Effector memory CD8-positive, alpha-beta T cell (primary cell): Measurements from ENCODE around the gene EGFLAM.
"Not testable (repeated sequence)": the region's sequence is repeated elsewhere in the genome, so short reads cannot be mapped to it uniquely, and the experiment has no call there.

Experiments used
- ATAC-seq: fragments of 150-1000 bp; cut with Tn5 transposase; replicated peaks from 2 replicates; pipeline ENCODE4 v1.10.0; 2021; ENCODE audit warnings: mild to moderate bottlenecking, moderate library complexity
- DNase-seq, 3 experiments: peaks; one replicate each; pipeline ENCODE4 v3.0.0; 2021
- H3K27ac Mint-ChIP-seq, 2 donors: one replicate each; pipeline ENCODE4 v1.8.0; 2022; ENCODE audit warnings: mild to moderate bottlenecking in 2 of 2, mixed read lengths in 2 of 2, moderate library complexity in 2 of 2
- H3K27me3 Mint-ChIP-seq, 2 donors: one replicate each; pipeline ENCODE4 v1.8.0; 2022; ENCODE audit warnings: mixed read lengths in 2 of 2
- H3K36me3 Mint-ChIP-seq: one replicate; pipeline ENCODE4 v1.8.0; 2022; ENCODE audit warnings: mild to moderate bottlenecking, moderate library complexity, mixed read lengths; ENCODE audit not compliant: insufficient read depth
- H3K4me1 Mint-ChIP-seq, 2 donors: one replicate each; pipeline ENCODE4 v1.8.0; 2022; ENCODE audit warnings: low read depth in 2 of 2, mixed read lengths in 2 of 2
- H3K4me3 Mint-ChIP-seq, 2 donors: one replicate each; pipeline ENCODE4 v1.8.0; 2022; ENCODE audit warnings: mild to moderate bottlenecking in 2 of 2, mixed read lengths in 2 of 2, moderate library complexity in 2 of 2
- H3K9me3 Mint-ChIP-seq, 2 donors: one replicate each; pipeline ENCODE4 v1.8.0; 2022; ENCODE audit warnings: mixed read lengths in 2 of 2

The EGFLAM gene

DNA sequence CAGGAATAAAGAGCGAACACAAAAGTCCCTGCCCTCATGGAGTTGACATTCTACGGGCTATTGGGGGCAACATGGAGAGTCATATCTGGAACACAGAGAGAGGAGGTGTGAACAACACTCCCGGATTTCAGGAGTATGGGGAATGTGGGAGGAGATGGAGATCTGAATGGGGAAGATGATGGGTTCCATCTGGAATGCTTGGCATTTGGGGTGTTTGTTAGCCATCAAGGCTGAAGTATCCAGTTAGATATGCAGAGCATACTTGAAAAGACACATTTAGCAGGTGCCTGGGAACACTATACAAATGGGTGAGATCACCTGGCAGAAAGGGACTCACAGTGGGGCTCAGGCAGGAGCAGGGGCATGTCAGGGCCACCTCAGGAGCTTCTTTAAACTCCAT is 61.1 kb downstream of the EGFLAM start:
- Mint-ChIP-seq H3K27ac (no peak overlapping the region), H3K27me3 (peaks cover 5 to 49% of the 10 kb centered on the region in 2 donors), H3K4me1 (no peaks in the 10 kb centered on the region), H3K9me3 (peaks cover 3 to 9% of the 10 kb centered on the region in 2 donors), H3K36me3 (no peaks in the 10 kb centered on the region), H3K4me3 (no peak overlapping the region)
- ATAC-seq (no peak), DNase-seq (no peak)

DNA sequence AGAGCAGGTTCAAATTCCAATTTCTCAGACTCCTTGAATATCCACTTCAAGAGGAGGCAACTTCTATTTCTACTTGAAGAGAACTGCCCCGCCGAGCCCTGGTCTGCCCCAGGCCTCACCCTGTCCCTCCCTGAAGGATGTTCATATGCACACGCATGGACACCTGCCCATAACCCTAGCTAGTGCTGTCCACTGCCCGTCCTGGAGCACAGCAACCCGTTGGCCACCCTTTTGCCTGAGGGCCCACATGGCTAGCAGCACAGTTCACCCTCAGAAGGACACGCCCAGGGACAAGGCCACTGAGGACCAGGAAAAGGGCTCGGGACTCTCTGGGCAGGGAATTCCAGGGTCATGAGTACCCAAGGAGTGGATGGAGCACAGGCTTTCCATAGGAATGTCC is 63.6 kb downstream of the EGFLAM start:
- H3K27me3 Mint-ChIP-seq: peaks cover 5 to 49% of the 10 kb centered on the region in 2 donors
- H3K27ac Mint-ChIP-seq: no peak overlapping the region
- no peaks in the 10 kb centered on the region for H3K36me3 Mint-ChIP-seq
- ATAC-seq (no peak), DNase-seq (no peak)
- H3K4me3 Mint-ChIP-seq: no peak overlapping the region
- H3K9me3 Mint-ChIP-seq: peaks cover 3 to 9% of the 10 kb centered on the region in 2 donors
- H3K4me1 Mint-ChIP-seq: no peaks in the 10 kb centered on the region

DNA sequence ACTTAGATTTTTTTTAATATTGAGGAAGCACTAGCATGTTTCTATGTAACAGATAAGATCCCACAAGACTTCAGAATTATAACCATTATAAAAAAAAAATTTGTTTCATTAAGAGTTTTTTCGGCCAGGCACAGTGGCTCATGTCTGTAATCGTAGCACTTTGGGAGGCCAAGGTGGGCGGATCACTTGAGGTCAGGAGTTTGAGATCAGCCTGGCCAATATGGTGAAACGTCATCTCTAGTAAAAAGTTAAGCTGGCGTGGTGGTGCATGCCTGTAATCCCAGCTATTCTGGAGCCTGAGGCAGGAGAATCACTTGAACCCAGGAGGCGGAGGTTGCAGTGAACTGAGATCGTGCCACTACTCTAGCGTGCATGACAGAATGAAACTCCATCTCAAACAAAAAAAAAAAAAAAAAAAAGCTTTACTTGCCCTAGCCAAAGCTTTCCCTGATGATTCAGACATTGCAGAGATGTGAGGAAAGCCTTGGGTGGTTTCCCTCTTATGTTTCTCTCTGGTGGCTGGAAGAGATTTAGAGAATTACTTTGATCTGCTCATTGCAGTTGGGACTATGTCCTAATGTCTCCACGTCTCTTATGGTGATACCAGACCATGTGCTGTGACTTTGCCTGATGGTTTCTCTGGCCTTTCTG is 65.4 kb downstream of the EGFLAM start:
- Mint-ChIP-seq H3K36me3 (no peaks in the 10 kb centered on the region), H3K27ac (no peak overlapping the region), H3K9me3 (peaks cover 3 to 9% of the 10 kb centered on the region in 2 donors), H3K4me3 (no peak overlapping the region), H3K27me3 (peaks cover 5 to 42% of the 10 kb centered on the region in 2 donors), H3K4me1 (no peaks in the 10 kb centered on the region)
- ATAC-seq: no peak
- no peak for DNase-seq

DNA sequence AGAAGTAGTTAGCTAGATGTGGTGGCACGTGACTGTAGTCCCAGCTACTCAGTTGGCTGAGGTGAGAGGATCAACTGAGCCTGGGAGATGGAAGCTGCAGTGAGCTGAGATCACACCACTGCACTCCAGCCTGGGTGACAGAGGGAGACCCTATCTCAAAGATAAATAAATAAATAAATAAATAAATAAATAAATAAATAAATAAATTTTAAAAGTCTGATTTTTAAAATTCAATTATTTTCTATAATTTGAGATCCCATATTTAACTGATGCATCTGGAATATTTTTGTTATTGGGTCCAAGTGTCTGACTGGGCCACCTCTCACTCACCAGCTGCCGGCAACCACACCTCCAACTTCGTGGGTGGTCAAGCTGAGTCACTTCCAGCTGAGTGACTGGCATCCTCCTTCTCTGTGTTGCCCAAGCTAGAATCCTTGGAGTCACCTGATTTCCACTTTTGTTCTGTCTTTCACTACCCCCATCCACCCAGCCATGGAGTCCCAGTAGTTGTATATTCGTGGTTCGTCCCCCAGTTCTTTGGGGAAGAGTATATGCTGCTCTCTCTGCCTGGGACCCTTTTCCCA is 70.9 kb downstream of the EGFLAM start:
- Mint-ChIP-seq H3K27ac (no peak overlapping the region), H3K27me3 (peaks cover 0 to 16% of the 10 kb centered on the region in 2 donors), H3K36me3 (no peaks in the 10 kb centered on the region), H3K9me3 (peaks cover 0 to 5% of the 10 kb centered on the region in 2 donors), H3K4me1 (no peaks in the 10 kb centered on the region), H3K4me3 (no peak overlapping the region)
- no peak for DNase-seq
- no peak for ATAC-seq

DNA sequence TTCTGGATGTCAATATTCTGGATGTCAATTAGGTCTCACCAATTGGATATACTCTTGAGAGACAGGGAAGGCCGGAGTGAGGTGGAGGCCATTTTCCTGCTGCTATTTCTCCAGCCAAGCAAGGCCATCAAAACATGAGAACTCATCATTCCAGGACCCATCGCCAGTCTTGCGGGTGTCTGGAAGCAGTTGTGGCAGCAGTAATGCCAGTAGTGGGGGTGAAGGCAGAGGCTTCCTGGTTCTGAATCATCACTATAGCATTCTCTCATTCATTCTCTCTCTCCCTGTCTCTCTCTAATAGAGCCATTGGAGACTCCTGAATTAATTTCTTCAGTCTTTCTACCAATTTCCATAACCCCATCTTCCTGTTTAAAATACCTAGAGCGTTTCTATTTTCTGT is 71.8 kb downstream of the EGFLAM start:
- ATAC-seq: no peak
- Mint-ChIP-seq H3K9me3 (peaks cover 0 to 5% of the 10 kb centered on the region in 2 donors), H3K27me3 (peaks cover 0 to 7% of the 10 kb centered on the region in 2 donors), H3K4me3 (no peak overlapping the region), H3K4me1 (no peaks in the 10 kb centered on the region), H3K27ac (no peak overlapping the region), H3K36me3 (no peaks in the 10 kb centered on the region)
- DNase-seq: no peak

DNA sequence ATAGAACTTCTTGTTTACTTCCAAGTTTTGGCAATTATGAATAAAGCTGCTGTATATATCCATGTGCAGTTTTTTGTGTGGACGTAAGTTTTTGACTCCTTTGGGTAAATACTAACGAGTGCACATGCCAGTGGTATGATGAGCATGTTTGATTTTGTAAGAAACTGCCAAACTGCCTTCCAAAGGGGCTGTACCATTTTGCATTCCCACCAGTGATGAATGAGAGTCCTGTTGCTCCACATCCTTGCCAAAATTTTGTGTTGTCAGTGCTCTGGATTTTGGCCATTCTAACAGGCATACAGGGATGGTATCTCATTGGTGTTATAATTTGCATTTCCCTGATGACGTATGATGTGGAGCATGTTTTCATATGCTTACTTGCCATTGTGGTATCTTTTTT is 73.5 kb downstream of the EGFLAM start:
- no peak for ATAC-seq
- Mint-ChIP-seq H3K27ac (no peak overlapping the region), H3K36me3 (no peaks in the 10 kb centered on the region), H3K4me1 (no peaks in the 10 kb centered on the region), H3K4me3 (no peak overlapping the region), H3K9me3 (peaks cover 0 to 5% of the 10 kb centered on the region in 2 donors), H3K27me3 (peaks cover 0 to 7% of the 10 kb centered on the region in 2 donors)
- DNase-seq: no peak

DNA sequence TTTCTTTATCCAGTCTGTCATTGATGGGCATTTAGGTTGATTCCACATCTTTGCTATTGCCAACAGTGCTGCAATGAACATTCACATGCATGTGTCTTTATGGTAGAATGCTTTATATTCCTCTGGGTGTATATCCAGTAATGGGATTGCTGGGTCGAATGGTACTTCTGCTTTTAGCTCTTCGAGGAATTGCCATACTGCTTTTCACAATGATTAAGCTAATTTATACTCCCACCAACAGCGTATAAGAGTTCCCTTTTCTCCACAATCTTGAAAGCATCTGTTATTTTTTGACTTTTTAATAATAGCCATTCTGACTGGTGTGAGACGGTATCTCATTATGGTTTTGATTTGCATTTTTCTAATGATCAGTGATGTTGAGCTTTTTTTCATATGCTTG is 74.8 kb downstream of the EGFLAM start:
- not testable (repeated sequence) for ATAC-seq, H3K4me1 Mint-ChIP-seq, H3K9me3 Mint-ChIP-seq, H3K27ac Mint-ChIP-seq, H3K36me3 Mint-ChIP-seq, DNase-seq, H3K4me3 Mint-ChIP-seq
- H3K27me3 Mint-ChIP-seq: peaks cover 7 to 16% of the 10 kb centered on the region in 2 donors

DNA sequence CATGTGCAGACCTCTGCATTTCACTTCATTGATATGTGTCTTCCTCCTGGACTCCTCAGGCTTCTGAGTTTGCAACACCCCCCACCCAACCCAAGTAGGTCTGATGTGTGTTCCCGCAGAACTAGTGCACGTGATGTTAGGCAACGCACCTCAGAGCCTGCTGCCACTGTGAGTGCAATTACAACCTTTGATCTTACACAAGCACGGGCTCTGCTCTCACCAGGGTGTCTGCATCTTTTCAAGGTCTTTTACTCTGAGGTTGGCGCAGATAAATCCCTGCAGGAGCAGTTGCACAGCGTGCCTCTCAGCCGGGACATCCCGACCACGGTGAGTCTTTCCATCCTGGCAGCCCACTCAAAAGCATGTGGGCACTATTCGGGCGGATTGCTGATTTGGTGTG is 80.1 kb downstream of the EGFLAM start:
- Mint-ChIP-seq H3K9me3 (no peaks in the 10 kb centered on the region), H3K4me1 (no peaks in the 10 kb centered on the region), H3K27ac (no peak overlapping the region), H3K4me3 (no peak overlapping the region), H3K36me3 (no peaks in the 10 kb centered on the region), H3K27me3 (peaks cover 20 to 39% of the 10 kb centered on the region in 2 donors)
- DNase-seq: no peak
- no peak for ATAC-seq

DNA sequence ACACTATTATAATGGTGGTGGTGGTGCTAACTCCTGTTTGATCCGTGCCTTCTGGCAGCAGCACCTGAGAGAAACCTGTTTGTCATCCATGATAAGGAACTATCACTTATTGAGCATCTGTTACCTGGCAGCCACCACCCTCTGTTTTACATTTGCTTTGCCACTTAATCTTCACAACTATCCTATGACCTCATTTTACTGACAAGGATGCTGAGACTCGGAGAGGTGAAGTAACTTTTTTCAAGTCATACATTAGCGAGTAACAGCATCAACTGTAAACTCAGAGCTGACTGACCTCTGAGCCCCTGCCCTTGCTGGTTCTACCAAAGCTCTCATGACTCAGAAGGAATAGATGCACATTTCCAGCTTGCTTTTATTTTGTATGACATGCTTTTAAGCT is 81.1 kb downstream of the EGFLAM start:
- Mint-ChIP-seq H3K27ac (no peak overlapping the region), H3K4me3 (no peak overlapping the region), H3K36me3 (no peaks in the 10 kb centered on the region), H3K4me1 (no peaks in the 10 kb centered on the region), H3K9me3 (no peaks in the 10 kb centered on the region), H3K27me3 (peaks cover 20 to 39% of the 10 kb centered on the region in 2 donors)
- ATAC-seq (no peak), DNase-seq (no peak)

DNA sequence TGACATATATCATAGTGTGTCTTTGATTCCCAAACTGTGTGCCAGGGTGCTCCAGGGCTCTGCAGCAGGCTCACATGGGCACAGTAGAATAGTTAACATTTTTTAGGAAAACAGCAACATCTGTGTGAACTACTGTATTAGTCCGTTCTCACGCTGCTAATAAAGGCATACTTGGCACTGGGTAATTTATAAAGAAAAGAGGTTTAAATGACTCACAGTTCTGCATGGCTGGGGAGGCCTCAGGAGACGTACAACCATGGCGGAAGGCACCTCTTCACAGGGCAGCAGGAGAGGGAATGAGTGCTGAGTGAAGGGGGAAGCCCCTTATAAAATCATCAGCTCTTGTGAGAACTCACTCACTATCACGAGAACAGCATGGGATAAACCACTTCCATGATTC is 82.7 kb downstream of the EGFLAM start:
- Mint-ChIP-seq H3K27ac (no peak overlapping the region), H3K4me3 (no peak overlapping the region), H3K36me3 (no peaks in the 10 kb centered on the region)

DNA sequence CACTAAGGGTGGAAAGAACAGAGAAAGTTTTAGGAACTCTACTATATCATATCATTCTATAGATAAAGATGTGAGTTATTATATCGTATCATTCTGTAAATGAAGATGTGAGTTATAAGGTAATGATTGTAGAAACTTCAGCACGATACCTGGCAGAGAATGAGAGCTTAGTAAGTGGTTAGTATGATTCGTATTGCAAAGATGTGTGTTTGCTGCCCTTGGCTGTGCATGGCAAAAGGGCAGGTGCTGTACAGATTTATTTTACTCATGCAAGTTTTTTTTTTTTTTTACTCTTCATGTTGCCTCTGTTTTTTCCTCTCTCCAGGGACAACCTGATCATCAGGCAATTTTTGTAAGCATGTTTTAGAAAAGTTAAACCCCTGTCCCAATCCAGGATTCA is 83.3 kb downstream of the EGFLAM start:
- no peaks in the 10 kb centered on the region for H3K4me1 Mint-ChIP-seq
- no peak for DNase-seq
- no peaks in the 10 kb centered on the region for H3K36me3 Mint-ChIP-seq
- H3K27me3 Mint-ChIP-seq: peaks cover 24 to 43% of the 10 kb centered on the region in 2 donors
- no peak overlapping the region for H3K27ac Mint-ChIP-seq
- H3K4me3 Mint-ChIP-seq: no peak overlapping the region
- H3K9me3 Mint-ChIP-seq: peaks cover 0 to 1% of the 10 kb centered on the region in 2 donors
- ATAC-seq: no peak

More for the DNA sequence above, 82.7 kb downstream of the EGFLAM start:
- H3K27me3 Mint-ChIP-seq: peaks cover 20 to 39% of the 10 kb centered on the region in 2 donors
- no peaks in the 10 kb centered on the region for H3K4me1 Mint-ChIP-seq
- ATAC-seq (no peak), DNase-seq (no peak)
- H3K9me3 Mint-ChIP-seq: no peaks in the 10 kb centered on the region

DNA sequence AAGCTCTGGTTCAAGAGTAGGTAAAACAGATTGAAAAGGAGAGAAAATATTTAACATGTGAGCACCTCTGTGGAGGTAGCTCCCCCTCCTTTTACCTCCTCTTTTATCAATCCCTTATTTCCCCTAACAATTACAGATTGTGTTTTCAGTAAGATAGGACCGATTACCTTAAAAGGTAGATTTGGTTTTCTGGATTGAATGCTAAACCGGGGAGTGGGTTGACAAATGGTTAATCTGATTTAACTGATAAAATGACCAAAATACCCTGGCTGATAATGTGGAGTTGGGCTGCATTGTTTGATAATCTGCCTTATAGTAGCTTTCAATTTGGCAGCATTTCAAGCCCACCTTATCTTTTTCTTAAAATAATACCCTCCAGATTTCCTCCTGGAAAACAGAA is 83.9 kb downstream of the EGFLAM start:
- H3K27ac Mint-ChIP-seq: no peak overlapping the region
- H3K4me1 Mint-ChIP-seq: no peaks in the 10 kb centered on the region
- no peak overlapping the region for H3K4me3 Mint-ChIP-seq
- ATAC-seq (no peak), DNase-seq (no peak)
- H3K36me3 Mint-ChIP-seq: no peaks in the 10 kb centered on the region
- peaks cover 25 to 50% of the 10 kb centered on the region in 2 donors for H3K27me3 Mint-ChIP-seq
- peaks cover 1 to 2% of the 10 kb centered on the region in 2 donors for H3K9me3 Mint-ChIP-seq

DNA sequence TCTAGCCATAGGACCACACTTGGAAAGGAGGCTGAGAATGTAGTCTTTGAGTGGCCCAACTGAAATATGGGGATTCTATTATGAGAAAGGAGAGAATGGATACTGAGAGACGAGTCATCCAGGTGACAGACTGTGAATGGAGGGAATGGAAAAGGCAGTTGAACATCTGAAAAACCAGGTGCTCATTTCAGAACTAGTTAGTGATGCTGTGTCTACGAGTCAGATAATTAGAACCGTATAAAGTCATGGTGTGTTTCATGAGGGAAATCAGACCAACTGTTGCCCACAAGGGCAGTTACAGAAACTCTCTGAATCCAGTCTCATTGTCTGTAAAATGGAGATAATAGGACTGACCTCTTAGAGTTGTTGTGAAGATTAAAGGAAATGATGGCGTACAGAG is 86.5 kb downstream of the EGFLAM start:
- Mint-ChIP-seq H3K27ac (no peak overlapping the region), H3K36me3 (no peaks in the 10 kb centered on the region), H3K4me3 (no peak overlapping the region), H3K9me3 (peaks cover 1 to 12% of the 10 kb centered on the region in 2 donors), H3K4me1 (no peaks in the 10 kb centered on the region), H3K27me3 (peaks cover 6 to 31% of the 10 kb centered on the region in 2 donors)
- ATAC-seq (no peak), DNase-seq (no peak)

DNA sequence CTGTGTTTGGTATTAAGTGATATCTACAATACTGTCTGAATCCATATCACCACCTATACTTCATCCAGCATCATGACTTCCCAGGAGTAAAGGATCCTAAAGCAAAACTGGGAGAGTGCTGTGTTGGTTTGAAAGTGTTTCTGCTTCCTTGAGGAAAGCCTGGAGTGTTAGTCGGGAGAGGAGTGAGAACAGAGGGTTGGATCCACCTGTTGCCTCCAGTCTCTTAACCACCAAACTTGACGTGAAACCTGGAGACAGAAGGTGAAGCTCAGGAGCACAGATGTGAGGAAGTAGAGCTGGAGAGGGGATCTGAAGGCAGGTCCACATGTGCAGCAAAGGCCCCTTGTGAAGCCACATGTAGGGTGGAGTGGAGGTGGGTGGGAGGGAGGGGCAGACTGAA is 88.2 kb downstream of the EGFLAM start:
- no peaks in the 10 kb centered on the region for H3K4me1 Mint-ChIP-seq
- H3K27ac Mint-ChIP-seq: no peak overlapping the region
- H3K36me3 Mint-ChIP-seq: no peaks in the 10 kb centered on the region
- peaks cover 6 to 28% of the 10 kb centered on the region in 2 donors for H3K27me3 Mint-ChIP-seq
- no peak overlapping the region for H3K4me3 Mint-ChIP-seq
- DNase-seq (no peak), ATAC-seq (no peak)
- peaks cover 1 to 12% of the 10 kb centered on the region in 2 donors for H3K9me3 Mint-ChIP-seq
